Esophagus squamous epithelium (tissue), 5 donors: ENCODE data around the gene SLC1A2. TPM values are rescaled to one million over a fixed set of nuclear protein-coding genes. Genes with fewer than 3 reads are reported as not detected.

Source experiments
- DNase-seq: peaks from one replicate; lab custom pipeline; 2025; lab: John Stamatoyannopoulos, UW
- H3K27ac ChIP-seq, 4 donors: fragments of 200-600 bp; sonication (generic); one replicate each; pipeline ENCODE4 v1.5.1; 2016 to 2019; ENCODE audit warnings: mild to moderate bottlenecking in 1 of 4
- H3K27me3 ChIP-seq, 4 donors: fragments of 200-600 bp; sonication (generic); 1 replicate in 3 of 4; 2 replicates in 1 of 4; pipeline versions ENCODE4 v1.5.1 to v1.6.0; 2017 to 2021; ENCODE audit warnings: antibody characterized with exemption in 1 of 4
- H3K36me3 ChIP-seq, 3 donors: fragments of 200-600 bp; sonication (generic); one replicate each; pipeline ENCODE4 v1.5.1; 2016 to 2019
- H3K4me1 ChIP-seq, 3 donors: fragments of 200-600 bp; sonication (generic); one replicate each; pipeline ENCODE4 v1.5.1; 2017 to 2019
- H3K4me3 ChIP-seq, 4 donors: fragments of 200-600 bp; sonication (generic); 1 replicate in 3 of 4; 2 replicates in 1 of 4; pipeline ENCODE4 v1.5.1; 2016 to 2019; ENCODE audit warnings: mild to moderate bottlenecking in 2 of 4, moderate library complexity in 1 of 4
- H3K9me3 ChIP-seq, 3 donors: fragments of 200-600 bp; sonication (generic); one replicate each; pipeline ENCODE4 v1.5.1; 2016 to 2019
- CTCF ChIP-seq, 6 experiments: fragments of 450-650 bp in 4 of 6; fragments of 200-600 bp in 2 of 6; sonication (generic) in 2 of 6; IDR thresholded peaks; one replicate each; pipeline ENCODE4 v1.5.1; 2016 to 2019; ENCODE audit warnings: antibody characterized with exemption in 6 of 6, mild to moderate bottlenecking in 4 of 6, moderate library complexity in 4 of 6
- POLR2A ChIP-seq, 4 donors: fragments of 450-650 bp; IDR thresholded peaks; one replicate each; pipeline ENCODE4 v1.6.1; 2017; ENCODE audit warnings: antibody characterized with exemption in 4 of 4, mild to moderate bottlenecking in 4 of 4, moderate library complexity in 3 of 4
- WGBS, 2 donors: methylation state at CpG; one replicate each; pipeline ENCODE4 v1.1.5; 2018; 5-methylcytosine and 5-hydroxymethylcytosine counted together
- intact Hi-C: fragments of 100-400 bp; cut with DNase I; formaldehyde crosslinking; loops from one replicate; pipeline ENCODE4 v1.15.0; 2022
- total RNA-seq, 4 donors: library from RNA; depleted of rRNA; stranded (reverse); fragments of >200 nt; gene quantifications; one replicate each; pipeline ENCODE4 v1.1.0, GENCODE V29; 2016
- donor health status: DM: yes; HTN: yes; CAD: no.

SLC1A2 gene
- total RNA-seq, 4 donors from 2014 or later: 0.04 to 0.61 (median 0.19) TPM; not detected in 1

- H3K4me3 ChIP-seq: no peak overlapping the region
- H3K27ac ChIP-seq: peak overlapping the region; percentile 67 to 90 (median 80)
- H3K4me1 ChIP-seq: peaks cover 16 to 33% (median 19%) of the 10 kb centered on the region in 3 donors
- intact Hi-C loops: no loop called here
- no peak for TF ChIP-seq CTCF (IDR thresholded peaks at IDR 0.05)
- TF ChIP-seq POLR2A (IDR thresholded peaks at IDR 0.05): no peak
- no peaks in the 10 kb centered on the region for H3K36me3 ChIP-seq
- WGBS, 2 donors: 21 to 33% methylated on average over 6 of the region's 6 CpGs
- H3K9me3 ChIP-seq: no peaks in the 10 kb centered on the region
- DNase-seq: no peak
- no peaks in the 10 kb centered on the region for H3K27me3 ChIP-seq
Observed at GRCh38 chr11:35274909-35275785, 144.2 kb downstream of the SLC1A2 start.

GRCh38 chr11:35272391-35272902 lies 146.9 kb downstream of the SLC1A2 start:
- no peaks in the 10 kb centered on the region for H3K36me3 ChIP-seq
- intact Hi-C loops: no loop called here
- 75 to 79% methylated on average over 4 to 5 of the region's 5 CpGs for WGBS, 2 donors
- H3K27ac ChIP-seq: no peak overlapping the region
- H3K9me3 ChIP-seq: no peaks in the 10 kb centered on the region
- DNase-seq: no peak
- H3K4me3 ChIP-seq: no peak overlapping the region
- no peaks in the 10 kb centered on the region for H3K27me3 ChIP-seq
- TF ChIP-seq CTCF (IDR thresholded peaks at IDR 0.05) (no peak), POLR2A (IDR thresholded peaks at IDR 0.05) (no peak)
- peaks cover 16 to 33% (median 19%) of the 10 kb centered on the region in 3 donors for H3K4me1 ChIP-seq

- Histone ChIP-seq H3K27me3 (no peaks in the 10 kb centered on the region), H3K9me3 (no peaks in the 10 kb centered on the region), H3K4me1 (peaks cover 12 to 29% (median 17%) of the 10 kb centered on the region in 3 donors), H3K36me3 (no peaks in the 10 kb centered on the region), H3K4me3 (no peak overlapping the region), H3K27ac (no peak overlapping the region)
- no peak for TF ChIP-seq CTCF (IDR thresholded peaks at IDR 0.05)
- no peak for TF ChIP-seq POLR2A (IDR thresholded peaks at IDR 0.05)
- WGBS, 2 donors: 89 to 93% methylated on average over 3 of the region's 3 CpGs
- intact Hi-C loops: no loop called here
- DNase-seq: no peak
Observed at GRCh38 chr11:35271031-35271430, 148.3 kb downstream of the SLC1A2 start.

GRCh38 chr11:35270342-35270741 lies 149.0 kb downstream of the SLC1A2 start:
- Histone ChIP-seq H3K27me3 (no peaks in the 10 kb centered on the region), H3K4me3 (no peak overlapping the region), H3K36me3 (no peaks in the 10 kb centered on the region), H3K27ac (no peak overlapping the region), H3K9me3 (no peaks in the 10 kb centered on the region), H3K4me1 (peaks cover 6 to 26% (median 13%) of the 10 kb centered on the region in 3 donors)
- 38 to 56% methylated on average over 1 of the region's 1 CpG for WGBS, 2 donors
- no peak for DNase-seq
- intact Hi-C loops: no loop called here
- TF ChIP-seq POLR2A (IDR thresholded peaks at IDR 0.05) (no peak), CTCF (IDR thresholded peaks at IDR 0.05) (no peak)

GRCh38 chr11:35267504-35267903 lies 151.9 kb downstream of the SLC1A2 start:
- Histone ChIP-seq H3K36me3 (no peaks in the 10 kb centered on the region), H3K27me3 (no peaks in the 10 kb centered on the region), H3K4me3 (no peak overlapping the region), H3K27ac (no peak overlapping the region), H3K9me3 (no peaks in the 10 kb centered on the region), H3K4me1 (peaks cover 0 to 13% (median 5%) of the 10 kb centered on the region in 3 donors)
- TF ChIP-seq CTCF (IDR thresholded peaks at IDR 0.05): no peak
- no peak for TF ChIP-seq POLR2A (IDR thresholded peaks at IDR 0.05)
- intact Hi-C loops: no loop called here
- no peak for DNase-seq
- WGBS, 2 donors: 79 to 87% methylated on average over 2 of the region's 2 CpGs
